MM.1S (cell line): ENCODE results near the gene SUCNR1.

Source experiments
- CTCF ChIP-seq: fragments of 300-600 bp; sonication (generic); IDR thresholded peaks from 2 replicates; pipeline ENCODE4 v1.5.1; 2016; ENCODE audit warnings: antibody characterized with exemption, low read length, mixed read lengths
- EZH2phosphoT487 ChIP-seq: fragments of 300-600 bp; sonication (generic); IDR thresholded peaks from 2 replicates; pipeline ENCODE4 v1.6.1; 2018; ENCODE audit warnings: antibody characterized with exemption, low read length

GRCh38 chr3:151880416-151880690, 6.9 kb downstream of the SUCNR1 start:
- TF ChIP-seq CTCF, result no peak
- no peak for TF ChIP-seq EZH2phosphoT487
